Anterior cingulate cortex (tissue), 58 donors: ENCODE data around the gene PHF10.

Experiments used
- DNase-seq, 58 donors: peaks; one replicate each; lab custom pipeline; 2025; lab: John Stamatoyannopoulos, UW

Gene PHF10

DNA sequence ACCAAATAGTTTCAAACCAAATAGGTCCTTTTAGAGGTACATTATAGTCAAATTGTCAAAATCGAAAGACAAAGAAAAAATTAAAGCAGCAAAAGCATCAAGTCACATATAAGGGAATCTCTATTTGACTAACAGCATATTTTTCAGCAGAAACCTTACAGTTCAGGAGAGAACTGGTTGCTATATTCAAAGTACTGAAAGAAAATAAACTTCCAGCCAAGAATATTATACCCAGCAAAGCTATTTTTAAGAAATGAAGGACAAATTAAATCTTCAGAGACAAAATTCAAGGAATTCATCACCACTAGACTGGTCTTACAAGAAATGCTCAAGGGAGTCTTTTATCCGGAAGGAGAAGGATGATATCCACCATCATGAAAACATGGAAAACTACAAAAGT lies 38.4 kb downstream of the PHF10 start:
- DNase-seq = no peak

DNA sequence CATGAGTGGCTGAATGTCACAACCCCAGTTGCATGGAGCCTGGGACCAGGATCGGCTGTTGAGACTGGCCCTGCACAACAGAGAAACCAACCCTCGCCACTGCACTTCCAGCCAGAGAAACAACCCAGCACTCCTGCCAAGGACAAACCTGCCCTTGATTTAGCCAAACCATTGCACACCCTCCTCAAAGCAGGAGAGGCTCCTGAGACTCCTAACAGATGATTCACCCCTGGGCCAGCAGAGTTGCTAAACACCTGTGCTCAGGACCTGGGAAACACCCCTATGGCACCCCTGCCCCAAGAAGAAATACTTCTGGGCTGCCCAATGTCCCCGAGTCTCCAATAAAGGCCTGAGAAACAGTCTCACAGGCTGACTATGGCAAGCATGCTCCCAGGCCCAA lies 40.2 kb downstream of the PHF10 start:
- DNase-seq = no peak

DNA sequence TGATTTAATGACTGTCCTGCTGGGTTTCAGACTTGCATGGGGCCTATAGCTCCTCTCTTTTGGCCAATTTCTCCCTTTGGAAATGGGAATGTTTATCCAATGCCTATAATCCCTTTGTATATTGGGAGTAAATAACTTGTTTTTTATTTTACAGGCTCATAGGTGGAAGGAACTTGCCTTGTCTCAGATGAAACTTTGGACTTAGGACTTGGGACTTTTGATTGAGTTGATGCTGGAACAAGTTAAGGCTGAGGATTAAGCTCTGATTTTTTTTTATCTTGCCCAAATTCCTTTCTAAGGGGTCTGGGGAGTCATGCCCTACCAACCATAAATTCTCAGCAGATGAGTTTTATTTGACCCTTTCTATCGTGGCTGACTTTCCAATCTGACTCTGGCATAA lies 46.0 kb downstream of the PHF10 start:
- no peak for DNase-seq

DNA sequence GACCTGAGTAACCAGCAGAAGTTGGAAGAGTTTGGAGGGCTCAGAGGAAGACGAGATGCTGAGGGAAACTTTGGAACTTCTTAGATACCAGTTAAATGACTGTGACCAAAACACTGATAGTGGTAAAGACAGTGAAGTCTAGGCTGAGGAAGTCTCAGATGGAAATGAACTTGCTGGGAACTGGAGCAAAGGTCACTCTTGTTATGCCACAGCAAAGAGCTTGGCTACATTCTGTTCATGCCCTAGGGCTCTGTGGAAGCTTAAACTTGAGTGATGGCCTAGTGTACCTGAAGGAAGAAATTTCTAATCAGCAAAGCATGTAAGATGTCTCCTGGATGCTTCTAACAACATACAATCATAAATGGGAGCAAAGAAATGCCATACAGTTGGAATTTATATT lies 47.2 kb downstream of the PHF10 start:
- no peak for DNase-seq

DNA sequence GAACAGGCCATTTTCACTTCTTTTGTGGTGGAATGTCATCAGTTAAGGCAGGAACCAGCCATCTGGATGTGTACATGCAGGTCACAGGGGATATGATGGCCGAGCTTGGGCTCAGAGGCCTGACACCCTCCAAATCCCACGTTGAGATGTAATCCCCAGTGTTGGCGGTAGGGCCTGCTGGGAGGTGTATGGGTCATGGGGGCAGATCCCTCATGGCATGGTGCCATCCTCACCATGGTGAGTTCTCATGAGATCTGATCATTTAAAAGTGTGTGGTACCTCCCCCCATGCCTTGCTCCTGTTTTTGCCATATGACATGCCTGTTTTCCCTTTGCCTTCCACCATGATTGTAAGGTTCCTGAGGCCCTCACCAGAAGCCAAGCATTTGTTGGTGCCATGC lies 49.3 kb downstream of the PHF10 start:
- no peak for DNase-seq

DNA sequence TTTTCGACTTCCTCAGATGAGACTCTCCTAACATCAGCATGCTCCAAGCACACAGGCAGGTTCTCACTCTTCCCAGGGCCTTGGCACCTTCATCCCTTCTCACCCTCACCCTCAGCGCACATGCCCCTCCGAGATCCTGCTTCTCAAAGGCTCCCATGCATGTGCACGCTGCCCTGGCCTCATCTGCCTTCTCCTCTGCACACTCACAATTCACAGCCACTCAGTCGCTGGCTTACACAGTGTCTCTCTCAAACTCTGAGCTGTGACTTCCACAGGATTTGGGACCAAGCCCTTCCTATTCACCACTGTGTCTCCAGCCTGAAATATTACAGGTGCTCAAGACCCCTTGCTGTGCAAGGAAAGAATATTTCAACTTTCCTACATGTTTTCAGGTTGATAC lies 52.7 kb downstream of the PHF10 start:
- DNase-seq = no peak

DNA sequence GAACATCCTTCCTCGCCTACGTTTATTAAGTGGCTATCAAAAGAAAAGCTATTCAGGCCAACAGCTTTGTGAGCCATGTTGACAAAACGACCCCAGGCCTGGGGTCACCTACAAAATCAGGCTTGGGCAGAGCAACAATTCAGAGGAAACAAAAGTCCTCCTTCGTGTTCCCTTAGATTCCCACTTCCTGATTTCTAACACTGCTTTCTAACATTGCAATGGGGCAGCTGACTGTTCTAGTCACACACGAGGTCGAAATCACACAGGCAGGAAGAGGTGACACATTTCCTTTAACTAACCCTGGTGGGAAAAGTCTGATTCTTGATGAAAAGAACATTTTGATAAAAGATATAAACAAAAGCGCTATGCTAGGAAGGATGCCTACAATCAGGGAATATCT lies 54.4 kb downstream of the PHF10 start:
- no peak for DNase-seq

DNA sequence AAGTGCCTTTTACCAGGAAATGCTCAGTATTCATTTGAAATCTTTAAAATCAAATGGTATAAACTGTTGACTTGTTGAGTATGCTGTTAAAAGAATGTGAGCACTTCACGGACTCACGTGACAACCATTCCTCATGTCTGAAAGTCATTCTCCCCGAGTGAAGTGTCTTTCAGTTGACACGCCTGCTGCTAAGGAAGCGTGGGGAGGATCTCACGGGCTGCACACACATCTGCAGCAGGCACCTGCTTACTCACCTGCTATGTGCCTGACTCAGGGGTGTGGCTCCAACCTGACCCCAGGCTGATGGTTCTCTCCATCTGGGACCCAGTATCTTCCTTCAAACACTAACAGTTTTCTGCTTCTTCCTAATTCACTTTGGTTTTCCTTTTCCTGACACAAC lies 55.2 kb downstream of the PHF10 start:
- no peak for DNase-seq

DNA sequence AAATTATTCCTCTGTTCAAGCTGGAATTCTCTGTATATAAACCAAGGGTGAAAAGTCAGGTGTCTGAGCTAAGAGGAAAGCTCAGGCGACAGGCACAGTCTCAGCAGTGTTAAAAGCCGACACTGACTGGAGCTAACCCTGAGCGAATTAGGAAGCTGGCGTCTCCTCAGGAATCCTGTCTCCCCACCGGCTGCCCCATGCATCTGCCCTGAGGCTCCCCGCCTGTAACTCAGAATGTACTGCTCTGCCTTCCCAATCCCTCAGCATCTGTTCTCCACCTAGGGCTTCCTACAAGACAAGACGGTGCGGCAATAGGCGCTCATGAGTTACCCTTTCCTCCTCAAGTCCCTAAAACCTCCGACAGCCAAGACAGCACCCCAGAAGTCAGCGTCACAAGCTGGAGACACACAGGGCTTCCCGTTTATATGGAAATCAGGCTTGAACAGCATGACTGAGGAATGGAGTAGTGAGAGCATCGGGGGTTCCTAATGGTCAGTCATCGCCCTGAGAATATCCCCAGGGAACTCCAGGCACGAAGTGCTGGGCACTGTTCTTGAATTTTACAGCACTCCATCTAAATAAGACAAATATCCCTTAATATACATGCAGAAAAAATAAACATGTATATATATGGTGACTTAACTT lies 56.0 kb downstream of the PHF10 start:
- DNase-seq = no peak

DNA sequence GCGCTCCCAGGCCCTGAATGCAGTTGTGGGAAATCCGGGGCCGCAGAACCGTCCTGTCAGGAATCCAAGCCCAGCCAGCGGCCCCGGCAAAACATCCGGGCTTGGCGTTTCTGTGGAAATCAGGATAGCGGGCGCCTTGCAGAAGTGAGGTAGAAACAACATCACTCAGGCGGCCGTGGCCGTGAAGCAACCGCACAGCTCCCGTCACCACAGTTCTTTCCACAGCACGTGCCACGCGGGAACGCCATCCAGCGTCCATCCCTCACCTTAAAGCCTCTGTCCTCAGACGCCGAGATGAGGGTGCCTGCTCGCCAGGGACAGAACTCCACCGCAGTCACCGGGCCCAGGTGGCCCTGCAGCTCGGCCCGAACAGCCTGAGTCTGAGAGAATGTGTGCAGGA lies 56.6 kb downstream of the PHF10 start:
- DNase-seq = no peak

DNA sequence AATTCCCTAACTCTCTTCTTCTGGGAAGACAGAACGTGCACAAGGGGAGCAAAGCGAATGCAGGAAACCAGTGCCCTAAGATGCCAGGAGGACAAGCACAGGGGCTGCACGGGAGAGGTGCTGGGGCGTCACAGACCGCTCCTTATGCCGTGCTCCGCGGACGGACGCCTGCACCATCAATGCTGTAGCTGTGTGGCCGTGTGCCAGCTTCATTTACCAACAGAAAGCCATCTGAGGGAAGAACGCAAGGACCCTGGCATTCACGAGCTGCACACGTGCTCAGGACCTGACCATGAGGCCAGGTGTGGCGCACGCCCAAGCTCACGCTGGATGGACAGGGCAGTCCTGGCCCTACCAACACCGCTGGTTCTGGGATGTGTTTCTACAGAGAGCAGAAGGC lies 57.9 kb downstream of the PHF10 start:
- DNase-seq = no peak

DNA sequence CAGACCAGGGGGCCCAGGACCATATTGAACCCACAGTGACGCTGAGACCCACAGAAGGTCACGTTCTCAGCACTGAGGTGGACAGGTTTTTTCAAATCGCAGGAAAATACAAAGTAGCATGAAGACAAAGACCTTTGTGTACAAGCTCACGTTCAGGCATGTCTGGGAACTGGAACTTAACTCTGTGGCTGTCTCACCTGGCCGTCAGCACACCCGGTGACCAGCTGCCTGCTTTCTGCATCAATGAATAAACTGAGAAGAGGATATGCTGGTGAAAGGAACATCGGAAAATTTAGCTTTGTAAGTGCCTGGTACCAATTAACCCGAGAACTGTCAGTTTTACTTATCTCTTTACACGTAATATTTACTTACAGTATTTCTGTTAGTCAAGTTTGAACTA lies 59.0 kb downstream of the PHF10 start:
- no peak for DNase-seq

DNA sequence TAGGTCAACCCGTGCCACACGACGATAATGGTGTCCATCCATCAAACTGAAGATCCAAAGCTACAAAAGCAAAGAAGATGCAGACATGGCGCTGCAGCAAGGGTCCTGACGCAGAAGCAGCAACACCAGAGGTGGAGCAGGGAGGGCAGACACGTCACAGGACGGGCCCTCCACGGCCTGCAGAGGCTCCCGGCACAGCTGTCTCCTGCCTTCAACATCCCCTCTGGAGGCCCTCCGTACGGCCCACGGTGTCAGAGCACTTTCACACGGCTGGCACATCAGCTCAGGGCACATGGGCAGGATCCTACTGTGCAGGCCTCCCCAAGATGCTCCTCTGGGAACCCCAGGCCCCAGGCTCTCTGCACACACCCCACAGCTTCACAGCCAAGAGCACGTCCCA lies 60.1 kb downstream of the PHF10 start:
- DNase-seq = no peak

DNA sequence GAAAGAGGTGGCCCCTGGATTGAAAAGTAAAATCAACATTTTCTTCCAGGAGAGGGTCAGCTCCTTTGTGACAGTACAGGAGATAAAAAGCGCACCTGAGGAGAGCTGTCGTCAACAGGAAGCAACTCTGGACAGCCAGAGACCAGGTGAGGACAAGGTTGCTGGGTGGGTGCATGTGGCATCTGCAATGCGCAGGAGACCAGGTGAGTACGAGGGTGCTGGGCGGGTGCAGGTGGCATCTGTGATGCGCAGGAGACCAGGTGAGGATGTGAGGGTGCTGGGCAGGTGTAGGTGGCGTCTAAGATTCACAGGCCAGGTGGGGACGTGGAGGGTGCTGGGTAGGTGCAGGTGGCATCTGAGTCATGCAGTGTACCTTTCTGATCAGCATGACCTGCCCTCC lies 60.8 kb downstream of the PHF10 start:
- DNase-seq = no peak

DNA sequence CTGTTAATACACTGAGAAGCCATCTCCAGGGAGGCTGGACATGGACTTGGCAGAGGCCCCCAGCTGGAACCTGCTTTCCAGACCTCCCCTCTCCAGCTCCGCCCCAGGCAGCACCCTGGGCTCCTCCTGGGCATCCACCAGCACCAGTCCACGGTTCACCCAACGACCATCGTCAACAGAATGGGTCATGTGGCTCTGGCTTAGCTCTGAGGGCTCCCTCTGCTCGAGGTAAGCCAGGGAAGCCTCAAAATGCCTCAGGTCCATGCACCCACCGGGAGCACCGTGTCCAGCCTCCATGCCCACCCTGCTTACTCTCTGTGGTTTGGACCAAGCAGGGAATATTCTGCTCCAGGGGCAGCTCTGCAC lies 62.9 kb downstream of the PHF10 start:
- DNase-seq = no peak

DNA sequence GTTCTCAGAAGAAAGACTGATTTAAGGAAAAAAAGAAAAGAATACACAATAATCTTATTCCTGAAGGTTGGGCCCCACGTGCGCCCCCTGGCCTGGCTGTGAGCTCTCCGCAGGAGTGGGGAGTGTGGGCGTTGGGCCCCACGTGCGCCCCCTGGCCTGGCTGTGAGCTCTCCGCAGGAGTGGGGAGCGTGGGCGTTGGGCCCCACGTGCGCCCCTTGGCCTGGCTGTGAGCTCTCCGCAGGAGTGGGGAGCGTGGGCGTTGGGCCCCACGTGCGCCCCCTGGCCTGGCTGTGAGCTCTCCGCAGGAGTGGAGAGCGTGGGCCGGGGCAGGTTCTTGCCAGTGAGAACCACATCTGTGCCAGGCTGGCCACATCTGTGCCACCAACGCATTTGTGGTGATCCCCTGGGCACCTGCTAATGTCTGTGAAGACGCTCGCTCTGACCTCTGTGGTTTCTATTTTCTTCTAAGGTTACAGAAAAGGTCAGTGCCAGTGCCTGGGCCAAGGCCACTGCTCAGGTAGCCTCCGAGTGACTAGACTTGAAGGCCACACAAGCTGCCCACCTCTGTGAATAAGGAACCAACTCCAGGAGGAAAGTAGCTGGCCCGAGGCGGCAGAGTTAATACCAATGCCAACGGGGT lies 63.4 kb downstream of the PHF10 start:
- no peak for DNase-seq

DNA sequence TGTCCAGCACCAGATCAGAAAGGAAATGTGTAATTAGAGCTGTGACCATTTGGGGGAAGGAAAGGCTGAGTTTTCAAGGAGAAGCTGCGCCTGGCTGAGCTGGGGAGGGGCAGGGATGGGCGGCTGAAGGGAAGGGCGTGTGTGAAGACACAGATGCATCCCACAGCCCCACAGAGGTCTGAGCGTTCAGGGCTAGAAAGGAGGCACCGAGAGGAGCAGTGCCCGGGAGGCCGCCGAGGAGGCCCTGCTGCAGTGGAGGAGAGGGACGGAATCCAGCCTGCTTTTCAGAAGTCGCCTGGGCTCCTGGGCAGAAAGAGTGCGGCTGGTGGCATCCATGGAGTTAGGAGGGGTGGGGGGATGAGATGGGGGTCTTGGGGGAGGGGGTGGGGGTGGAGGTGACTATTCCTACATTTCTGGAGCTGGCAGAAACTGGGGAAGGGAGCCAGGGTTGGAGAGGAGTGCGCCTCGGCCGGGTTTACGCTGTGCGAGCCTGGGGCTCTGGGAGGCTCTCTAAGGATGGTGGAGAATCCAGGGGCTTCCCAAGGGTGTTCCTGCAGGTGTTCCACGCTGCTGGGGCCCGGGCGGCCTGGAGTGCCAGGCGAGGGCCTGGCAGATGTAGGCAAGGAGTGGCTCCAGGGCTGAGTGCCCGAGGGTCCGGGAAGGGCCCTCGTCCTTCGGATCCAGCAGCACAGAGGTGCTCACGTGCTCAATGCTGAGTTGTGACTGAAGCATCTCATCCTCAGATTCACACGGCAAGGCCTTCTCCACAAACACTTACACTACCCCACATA lies 64.3 kb downstream of the PHF10 start:
- no peak for DNase-seq

DNA sequence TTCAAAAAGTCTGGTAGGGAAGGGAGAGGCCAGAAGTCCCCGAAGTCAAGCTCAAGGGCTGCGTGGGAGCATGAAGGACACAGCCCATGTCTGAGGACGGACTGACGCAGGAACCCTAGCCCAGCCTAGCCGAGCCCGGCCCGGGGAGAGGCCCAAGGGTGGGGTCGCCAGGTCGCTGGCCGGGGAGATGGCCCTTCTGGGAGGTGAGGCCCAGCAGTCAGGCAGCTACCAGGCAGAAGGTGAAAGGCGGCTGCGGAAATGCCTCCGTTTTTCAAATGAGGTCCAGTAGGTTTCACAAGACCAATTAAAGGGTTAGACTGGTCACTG lies 67.1 kb downstream of the PHF10 start:
- no peak for DNase-seq

DNA sequence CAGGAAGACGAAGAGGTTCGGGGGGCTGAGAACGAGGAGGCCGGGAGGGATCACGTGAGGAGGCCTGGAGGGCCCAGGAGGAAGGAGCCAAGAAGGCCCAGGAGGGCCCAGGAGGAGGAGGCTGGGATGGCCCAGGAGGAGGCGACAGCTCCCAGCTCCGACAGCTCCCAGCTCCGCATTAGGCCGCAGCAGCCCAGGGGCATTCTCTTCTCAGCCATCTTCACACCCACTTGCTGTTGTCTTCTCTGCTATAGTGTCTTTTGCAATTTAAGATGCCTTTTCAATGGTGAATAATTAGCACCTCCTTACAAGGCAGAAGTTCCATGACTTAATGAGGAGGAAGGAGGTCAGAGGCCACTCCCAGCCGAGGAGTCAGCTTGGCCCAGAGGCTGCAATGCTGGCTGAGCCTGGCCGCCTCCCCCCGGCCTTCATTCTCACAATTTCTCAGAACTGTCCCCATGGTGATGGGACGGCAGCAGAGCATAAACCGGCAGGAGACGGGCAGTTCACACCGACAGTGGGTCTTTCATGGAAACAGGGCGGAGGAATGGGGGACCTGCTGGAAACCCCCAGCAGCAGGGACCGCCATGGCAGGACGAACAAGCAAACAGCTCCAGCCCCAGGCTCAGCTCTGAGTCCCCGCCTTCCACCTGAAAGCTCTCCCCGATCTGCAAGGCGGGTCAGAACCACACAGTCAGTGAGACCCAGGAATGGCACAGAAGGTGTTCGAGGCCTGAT lies 67.6 kb downstream of the PHF10 start:
- DNase-seq = no peak

DNA sequence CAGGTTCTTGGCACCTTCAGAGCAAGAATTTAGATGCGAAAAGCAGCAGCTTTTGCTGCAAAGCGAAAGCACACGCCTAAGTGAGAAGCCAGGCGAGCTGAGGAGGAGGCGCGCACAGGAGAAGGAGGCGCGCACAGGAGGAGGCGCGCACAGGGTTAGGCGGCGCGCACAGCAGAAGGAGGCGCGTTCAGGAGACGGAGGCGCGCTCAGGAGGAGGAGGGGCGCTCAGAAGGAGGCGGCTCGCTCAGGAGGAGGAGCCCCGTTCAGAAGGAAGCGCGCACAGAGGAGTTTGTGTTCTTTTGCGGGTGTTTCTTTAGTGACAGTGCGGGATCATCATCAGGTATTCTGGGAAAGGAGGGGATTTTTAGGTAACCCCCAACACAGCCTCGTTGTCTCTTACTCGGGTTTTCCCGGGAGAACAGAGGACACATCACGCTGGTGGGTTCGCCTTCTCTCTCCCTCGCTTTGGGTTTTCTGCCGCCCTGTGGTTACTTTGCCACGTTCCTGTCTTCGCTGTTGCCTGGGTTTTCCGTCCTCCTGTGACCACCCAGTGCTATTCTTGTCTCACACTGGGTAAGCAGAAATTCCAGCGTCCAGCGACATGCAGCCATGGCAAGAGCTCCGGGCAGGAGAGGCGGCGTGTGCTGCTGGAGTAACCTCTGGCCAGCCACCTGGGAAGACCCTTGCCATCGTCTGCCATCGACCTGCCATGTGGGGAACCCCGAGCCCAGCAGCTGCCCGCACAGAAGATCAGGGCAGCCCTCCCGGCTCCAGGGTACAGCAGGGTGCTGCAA lies 69.5 kb downstream of the PHF10 start:
- DNase-seq = peak in 44 of 58 donors; percentile 14 to 75 (median 57)
